ENCODE results near the gene APP.

- TF ChIP-seq POLR2A (IDR thresholded peaks at IDR 0.05; ENCODE audit: low read depth, low read length) (no peak), POLR2AphosphoS5 (IDR thresholded peaks at IDR 0.05; ENCODE audit: low read depth, low read length) (no peak), SPI1 (IDR thresholded peaks at IDR 0.05; ENCODE audit: low read depth, low read length) (no peak), PAX5 (IDR thresholded peaks at IDR 0.05; ENCODE audit: insufficient read depth, low read length, severe bottlenecking) (no peak), TAF1 (IDR thresholded peaks at IDR 0.05; ENCODE audit: low read depth, low read length) (no peak), POU2F2 (IDR thresholded peaks at IDR 0.05; ENCODE audit: low read depth, low read length) (no peak)
Measured at GRCh38 chr21:25960402-25960801, 210.2 kb downstream of the APP start.

Data from GM12891 (cell line).